Measurements from ENCODE around the gene PLEKHB2. TPM values are rescaled to one million over a fixed set of nuclear protein-coding genes. Genes with fewer than 3 reads are reported as not detected.

The PLEKHB2 gene
- total RNA-seq, 1 donor from 2014 or later = 33.6 TPM

DNA sequence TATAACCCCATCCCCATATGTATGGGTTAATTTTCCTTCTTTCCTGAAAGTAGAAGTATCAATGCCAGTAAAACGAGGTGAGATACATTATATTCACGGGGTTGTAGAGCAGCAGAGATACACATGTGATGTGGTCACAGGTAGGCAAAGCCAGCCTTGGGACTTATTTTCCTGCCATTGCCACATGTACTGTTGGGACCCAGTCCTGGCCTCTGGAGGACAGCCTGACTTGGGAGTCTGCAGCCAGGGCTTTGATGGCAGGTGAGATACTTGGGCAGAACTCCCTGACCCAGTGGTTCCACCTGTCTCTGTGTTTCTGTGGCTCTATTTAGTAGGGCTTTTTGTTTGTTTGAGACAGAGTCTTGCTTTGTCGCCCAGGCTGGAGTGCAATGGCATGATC is 18.1 kb downstream of the PLEKHB2 start:
- ChIA-PET CTCF (no interaction called here), POLR2A (no interaction called here)
- no peaks in the 10 kb centered on the region for H3K9me3 Mint-ChIP-seq
- no peak for DNase-seq
- H3K4me1 Mint-ChIP-seq = peaks cover 2% of the 10 kb centered on the region
- no peaks in the 10 kb centered on the region for H3K27me3 Mint-ChIP-seq
- no peak overlapping the region for H3K27ac Mint-ChIP-seq
- TF ChIP-seq, protein P1, sequence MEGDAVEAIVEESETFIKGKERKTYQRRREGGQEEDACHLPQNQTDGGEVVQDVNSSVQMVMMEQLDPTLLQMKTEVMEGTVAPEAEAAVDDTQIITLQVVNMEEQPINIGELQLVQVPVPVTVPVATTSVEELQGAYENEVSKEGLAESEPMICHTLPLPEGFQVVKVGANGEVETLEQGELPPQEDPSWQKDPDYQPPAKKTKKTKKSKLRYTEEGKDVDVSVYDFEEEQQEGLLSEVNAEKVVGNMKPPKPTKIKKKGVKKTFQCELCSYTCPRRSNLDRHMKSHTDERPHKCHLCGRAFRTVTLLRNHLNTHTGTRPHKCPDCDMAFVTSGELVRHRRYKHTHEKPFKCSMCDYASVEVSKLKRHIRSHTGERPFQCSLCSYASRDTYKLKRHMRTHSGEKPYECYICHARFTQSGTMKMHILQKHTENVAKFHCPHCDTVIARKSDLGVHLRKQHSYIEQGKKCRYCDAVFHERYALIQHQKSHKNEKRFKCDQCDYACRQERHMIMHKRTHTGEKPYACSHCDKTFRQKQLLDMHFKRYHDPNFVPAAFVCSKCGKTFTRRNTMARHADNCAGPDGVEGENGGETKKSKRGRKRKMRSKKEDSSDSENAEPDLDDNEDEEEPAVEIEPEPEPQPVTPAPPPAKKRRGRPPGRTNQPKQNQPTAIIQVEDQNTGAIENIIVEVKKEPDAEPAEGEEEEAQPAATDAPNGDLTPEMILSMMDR (IDR thresholded peaks at IDR 0.05) = no peak
- intact Hi-C loops (cut with micrococcal nuclease) = no loop called here
- no peak for ATAC-seq (ENCODE audit: low read depth)
- peaks cover 71% of the 10 kb centered on the region for H3K36me3 Mint-ChIP-seq (ENCODE audit: low read depth)
- H3K4me3 Mint-ChIP-seq = no peak overlapping the region

DNA sequence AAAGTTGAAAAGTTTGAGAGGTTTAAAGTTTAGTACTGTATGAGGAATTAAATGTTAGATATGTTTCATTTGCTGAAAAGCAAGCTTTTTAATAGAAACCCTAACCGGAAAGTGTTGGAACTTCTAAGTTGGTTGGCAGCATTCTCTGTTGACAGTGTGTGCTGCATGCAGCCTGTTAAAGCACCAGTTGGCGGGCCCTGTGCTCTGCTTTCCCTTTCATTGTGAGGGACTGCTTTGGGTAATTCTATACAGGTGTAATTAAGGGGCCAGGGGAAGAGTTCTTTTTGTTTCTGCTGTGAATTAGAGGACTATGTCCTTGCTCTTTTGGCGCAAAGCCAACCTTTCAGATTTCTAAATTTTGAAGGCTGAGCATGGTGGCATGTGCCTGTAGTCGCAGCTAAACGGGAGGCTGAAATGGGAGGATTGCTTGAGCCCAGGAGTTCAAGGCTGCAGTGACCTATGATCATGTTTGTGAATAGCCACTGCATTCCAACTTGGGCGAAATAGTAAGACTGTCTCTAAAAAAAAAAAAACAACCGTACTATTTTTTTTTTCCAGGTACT is 20.1 kb downstream of the PLEKHB2 start:
- ChIA-PET POLR2A (no interaction called here), CTCF (no interaction called here)
- DNase-seq (no peak), ATAC-seq (ENCODE audit: low read depth) (no peak)
- no peak overlapping the region for H3K4me3 Mint-ChIP-seq
- no peaks in the 10 kb centered on the region for H3K27me3 Mint-ChIP-seq
- no peak overlapping the region for H3K27ac Mint-ChIP-seq
- TF ChIP-seq, protein P1 (IDR thresholded peaks at IDR 0.05) = no peak
- no peaks in the 10 kb centered on the region for H3K4me1 Mint-ChIP-seq
- no peaks in the 10 kb centered on the region for H3K9me3 Mint-ChIP-seq
- intact Hi-C loops (cut with micrococcal nuclease) = no loop called here
- H3K36me3 Mint-ChIP-seq (ENCODE audit: low read depth) = peaks cover 88% of the 10 kb centered on the region

DNA sequence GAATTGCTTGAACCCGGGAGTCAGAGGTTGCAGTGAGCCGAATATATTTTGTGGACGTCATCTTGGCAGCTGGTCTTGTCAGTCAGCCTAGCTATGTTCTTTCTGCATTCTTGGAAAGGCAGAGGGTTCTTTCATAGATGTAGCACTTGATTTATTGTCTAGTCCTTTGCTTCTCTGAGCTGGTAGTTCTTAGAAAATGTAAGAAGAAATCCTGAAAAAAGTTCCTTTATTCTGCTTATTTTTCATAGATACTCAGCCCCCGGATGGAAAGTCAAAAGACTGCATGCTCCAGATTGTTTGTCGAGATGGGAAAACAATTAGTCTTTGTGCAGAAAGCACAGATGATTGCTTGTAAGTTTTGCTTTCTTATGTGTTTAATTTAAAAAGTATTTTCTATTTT is 21.3 kb downstream of the PLEKHB2 start:
- H3K9me3 Mint-ChIP-seq = no peaks in the 10 kb centered on the region
- H3K36me3 Mint-ChIP-seq (ENCODE audit: low read depth) = peaks cover 88% of the 10 kb centered on the region
- ATAC-seq (ENCODE audit: low read depth) = no peak
- no peaks in the 10 kb centered on the region for H3K4me1 Mint-ChIP-seq
- H3K27me3 Mint-ChIP-seq = no peaks in the 10 kb centered on the region
- DNase-seq = no peak
- no peak overlapping the region for H3K4me3 Mint-ChIP-seq
- TF ChIP-seq, protein P1 (IDR thresholded peaks at IDR 0.05) = no peak
- ChIA-PET CTCF (no interaction called here), POLR2A (no interaction called here)
- intact Hi-C loops (cut with micrococcal nuclease) = no loop called here
- H3K27ac Mint-ChIP-seq = no peak overlapping the region

DNA sequence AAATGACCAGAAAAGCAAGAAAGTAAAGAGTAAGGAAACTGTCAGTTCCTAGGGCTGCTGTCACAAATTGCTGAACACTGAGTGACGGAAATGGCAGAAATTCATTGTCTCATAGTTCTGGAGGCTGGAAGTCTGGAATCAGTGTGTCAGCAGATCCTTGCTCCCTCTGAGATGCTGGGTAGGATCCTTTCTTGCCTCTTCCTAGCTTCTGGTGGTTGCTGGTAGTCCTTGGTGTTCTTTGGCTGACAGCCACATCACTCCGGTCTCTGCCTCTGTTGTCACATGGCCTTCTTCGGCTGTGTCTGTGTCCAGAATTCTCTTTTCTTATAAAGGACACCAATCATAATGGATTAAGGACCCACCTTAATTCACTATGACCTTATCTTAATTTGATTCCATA is 21.9 kb downstream of the PLEKHB2 start:
- H3K27me3 Mint-ChIP-seq = no peaks in the 10 kb centered on the region
- ATAC-seq (ENCODE audit: low read depth) (no peak), DNase-seq (no peak)
- H3K27ac Mint-ChIP-seq = no peak overlapping the region
- intact Hi-C loops (cut with micrococcal nuclease) = no loop called here
- POLR2A ChIA-PET = no interaction called here
- no peak overlapping the region for H3K4me3 Mint-ChIP-seq
- H3K9me3 Mint-ChIP-seq = no peaks in the 10 kb centered on the region
- H3K4me1 Mint-ChIP-seq = no peaks in the 10 kb centered on the region
- H3K36me3 Mint-ChIP-seq (ENCODE audit: low read depth) = peaks cover 88% of the 10 kb centered on the region
- CTCF ChIA-PET = no interaction called here
- TF ChIP-seq, protein P1 (IDR thresholded peaks at IDR 0.05) = no peak

DNA sequence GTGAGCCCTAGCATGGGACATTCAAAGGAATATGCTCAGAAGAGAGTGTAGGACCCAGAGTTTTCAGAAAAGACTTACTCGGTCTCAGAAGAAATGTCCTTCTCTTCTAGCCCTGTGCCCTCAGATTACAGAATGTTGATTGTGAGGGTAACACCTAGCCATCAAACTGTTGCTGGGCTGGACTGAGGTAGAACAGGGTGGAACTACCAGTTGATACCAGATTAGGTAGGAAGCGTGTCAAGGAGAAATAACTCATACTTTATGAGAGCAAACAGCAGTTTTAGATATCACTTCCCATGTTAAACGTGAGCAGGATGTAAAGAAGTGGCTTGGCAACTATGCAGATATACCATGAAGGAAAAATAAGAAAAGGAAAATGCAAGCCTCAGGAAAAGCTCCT is 22.8 kb downstream of the PLEKHB2 start:
- ChIA-PET CTCF (no interaction called here), POLR2A (no interaction called here)
- Mint-ChIP-seq H3K27me3 (no peaks in the 10 kb centered on the region), H3K4me3 (no peak overlapping the region), H3K36me3 (ENCODE audit: low read depth) (peaks cover 86% of the 10 kb centered on the region), H3K4me1 (no peaks in the 10 kb centered on the region), H3K9me3 (no peaks in the 10 kb centered on the region), H3K27ac (no peak overlapping the region)
- TF ChIP-seq, protein P1 (IDR thresholded peaks at IDR 0.05) = no peak
- DNase-seq (no peak), ATAC-seq (ENCODE audit: low read depth) (no peak)
- intact Hi-C loops (cut with micrococcal nuclease) = no loop called here
